ENCODE measurements around the gene GTSE1.

Gene GTSE1

DNA sequence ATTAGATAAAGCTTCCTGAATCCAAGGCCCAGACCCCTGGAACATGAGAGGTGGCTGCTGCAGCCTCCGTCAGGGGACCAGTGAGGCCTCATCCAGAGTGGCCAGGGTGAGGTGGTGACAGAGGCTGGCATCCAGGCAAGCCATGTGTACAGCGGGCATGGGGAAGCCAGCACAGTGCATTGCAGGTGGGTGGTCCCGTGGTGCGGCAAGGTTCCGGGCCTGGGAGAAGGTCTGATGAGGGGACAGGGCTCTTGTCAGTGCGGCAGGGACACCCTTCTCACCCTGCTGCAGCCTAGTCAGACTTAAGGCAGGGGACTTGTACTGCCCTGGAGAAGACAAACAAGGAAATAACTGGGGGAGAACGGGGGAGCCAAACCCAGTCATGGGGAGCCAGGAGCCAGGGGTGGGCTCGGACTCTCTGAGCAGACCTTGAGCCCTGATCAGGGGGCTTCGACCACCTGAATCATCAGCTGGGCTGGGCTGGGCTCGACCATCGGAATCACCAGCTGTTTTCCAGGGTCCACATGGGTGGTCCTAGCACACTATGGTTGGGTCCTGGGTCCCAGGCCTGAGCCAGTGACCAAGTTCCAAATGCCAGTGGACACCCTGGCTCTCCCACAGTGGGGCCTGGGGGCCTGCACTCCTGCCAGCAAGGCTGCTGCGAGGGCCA lies 23.8 kb upstream of the GTSE1 start:
- intact Hi-C loops (cut with DNase I) = no loop called here
- peak in 2 of 42 donors; percentile 2 to 12 for DNase-seq

DNA sequence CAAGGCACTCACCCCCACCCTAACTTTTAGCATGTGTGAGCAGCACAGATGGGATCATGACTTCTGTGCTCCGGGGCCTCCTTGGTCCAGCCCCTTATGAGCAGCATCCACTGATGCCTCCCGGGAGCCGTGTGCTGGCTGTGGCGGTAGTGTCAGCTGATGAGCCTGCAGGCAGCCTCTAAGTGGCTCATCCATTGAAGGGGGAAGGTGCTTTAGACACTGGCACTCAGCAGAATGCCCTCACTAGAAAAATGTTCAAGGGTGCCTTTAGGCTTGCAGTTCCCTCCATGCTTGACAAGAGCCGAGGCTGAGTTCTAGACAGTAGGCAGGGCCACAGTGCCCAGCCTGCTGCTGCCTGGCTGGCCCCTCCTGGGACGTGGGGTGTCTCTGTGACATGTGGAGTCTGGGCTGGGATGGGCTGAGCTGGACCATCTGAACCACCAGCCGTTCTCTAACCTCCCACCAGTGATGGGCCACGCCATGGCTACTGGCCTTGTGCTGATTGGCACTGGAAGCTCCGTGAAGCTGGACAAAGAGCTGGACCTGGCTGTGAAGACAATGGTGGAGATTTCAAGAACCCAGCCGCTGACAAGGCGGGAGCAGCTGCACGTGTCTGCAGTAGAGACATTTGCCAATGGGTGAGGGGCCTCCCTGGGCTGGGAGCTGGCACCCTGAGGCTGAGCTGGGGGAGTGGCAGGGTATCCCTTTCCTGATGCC lies 23.1 kb upstream of the GTSE1 start:
- peak in 1 of 42 donors; percentile 15 for DNase-seq
- intact Hi-C loops (cut with DNase I) = no loop called here

DNA sequence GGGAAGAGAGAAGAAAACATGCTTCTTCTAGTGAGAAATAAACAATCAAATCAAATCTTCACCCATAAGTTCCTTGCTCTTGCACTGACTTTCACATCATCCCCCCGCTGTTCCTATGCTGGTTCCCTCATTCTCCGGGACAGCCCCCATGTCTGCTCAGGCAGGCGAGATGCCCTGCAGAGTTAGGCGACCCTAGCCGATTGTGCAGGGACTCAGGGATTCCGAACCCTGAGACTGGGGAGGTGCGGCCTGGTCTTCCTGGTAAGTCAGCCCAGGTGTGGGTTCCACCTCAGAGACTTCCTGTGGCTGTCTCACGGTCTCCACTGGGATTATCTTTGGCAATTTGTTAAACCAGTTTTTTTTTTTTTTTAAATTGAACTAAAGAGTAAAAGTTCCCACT lies 22.3 kb upstream of the GTSE1 start:
- intact Hi-C loops (cut with DNase I) = no loop called here
- DNase-seq = no peak

DNA sequence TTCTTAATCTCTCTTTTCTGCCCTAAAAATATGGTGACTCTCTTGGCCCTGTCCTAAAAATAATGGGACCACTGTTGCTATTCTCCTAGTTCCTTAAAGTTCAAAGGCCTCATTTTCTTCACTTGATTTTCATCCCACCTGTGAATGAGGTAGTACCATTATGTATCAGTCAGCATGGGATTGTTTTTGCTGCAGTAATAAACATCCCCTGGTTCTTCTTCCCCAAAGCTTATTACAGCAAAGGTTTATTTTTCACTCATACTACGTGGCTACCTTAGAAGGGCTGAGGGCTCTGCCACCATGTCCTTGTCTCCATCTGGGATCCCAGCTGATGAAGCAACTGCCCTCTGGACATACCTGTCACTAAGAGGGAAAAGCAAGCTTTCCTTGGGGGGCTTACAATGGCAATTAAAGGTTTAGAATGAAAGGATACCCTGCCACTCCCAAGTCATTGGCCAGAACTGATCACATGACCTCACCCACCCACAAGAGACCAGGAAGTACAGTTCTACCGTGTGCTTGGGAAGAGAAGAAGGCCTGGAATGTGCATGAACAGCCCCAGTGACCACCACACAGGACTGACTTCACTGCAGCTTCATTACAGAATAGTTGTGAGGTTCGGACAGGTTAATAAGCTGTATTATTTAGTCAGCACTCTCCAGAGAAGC lies 21.1 kb upstream of the GTSE1 start:
- intact Hi-C loops (cut with DNase I) = no loop called here
- no peak for DNase-seq

DNA sequence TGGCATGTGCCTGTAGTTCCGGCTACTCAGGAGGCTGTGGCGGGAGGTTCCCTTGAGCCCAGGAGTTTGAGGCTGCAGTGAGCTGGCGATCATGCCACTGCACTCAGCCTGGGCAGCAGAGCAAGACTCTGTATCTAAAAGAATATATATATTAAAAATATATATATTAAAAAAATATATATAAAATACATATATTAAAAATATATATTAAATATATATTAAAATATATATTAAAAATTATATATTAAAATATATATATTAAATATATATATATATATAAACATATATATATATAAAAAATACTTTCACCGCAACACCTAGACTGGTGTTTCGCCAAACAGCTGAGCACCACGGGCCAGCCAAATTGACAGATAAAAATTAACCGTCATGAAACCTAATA lies 20.1 kb upstream of the GTSE1 start:
- intact Hi-C loops (cut with DNase I) = no loop called here
- peak in 1 of 42 donors; percentile 10 for DNase-seq

DNA sequence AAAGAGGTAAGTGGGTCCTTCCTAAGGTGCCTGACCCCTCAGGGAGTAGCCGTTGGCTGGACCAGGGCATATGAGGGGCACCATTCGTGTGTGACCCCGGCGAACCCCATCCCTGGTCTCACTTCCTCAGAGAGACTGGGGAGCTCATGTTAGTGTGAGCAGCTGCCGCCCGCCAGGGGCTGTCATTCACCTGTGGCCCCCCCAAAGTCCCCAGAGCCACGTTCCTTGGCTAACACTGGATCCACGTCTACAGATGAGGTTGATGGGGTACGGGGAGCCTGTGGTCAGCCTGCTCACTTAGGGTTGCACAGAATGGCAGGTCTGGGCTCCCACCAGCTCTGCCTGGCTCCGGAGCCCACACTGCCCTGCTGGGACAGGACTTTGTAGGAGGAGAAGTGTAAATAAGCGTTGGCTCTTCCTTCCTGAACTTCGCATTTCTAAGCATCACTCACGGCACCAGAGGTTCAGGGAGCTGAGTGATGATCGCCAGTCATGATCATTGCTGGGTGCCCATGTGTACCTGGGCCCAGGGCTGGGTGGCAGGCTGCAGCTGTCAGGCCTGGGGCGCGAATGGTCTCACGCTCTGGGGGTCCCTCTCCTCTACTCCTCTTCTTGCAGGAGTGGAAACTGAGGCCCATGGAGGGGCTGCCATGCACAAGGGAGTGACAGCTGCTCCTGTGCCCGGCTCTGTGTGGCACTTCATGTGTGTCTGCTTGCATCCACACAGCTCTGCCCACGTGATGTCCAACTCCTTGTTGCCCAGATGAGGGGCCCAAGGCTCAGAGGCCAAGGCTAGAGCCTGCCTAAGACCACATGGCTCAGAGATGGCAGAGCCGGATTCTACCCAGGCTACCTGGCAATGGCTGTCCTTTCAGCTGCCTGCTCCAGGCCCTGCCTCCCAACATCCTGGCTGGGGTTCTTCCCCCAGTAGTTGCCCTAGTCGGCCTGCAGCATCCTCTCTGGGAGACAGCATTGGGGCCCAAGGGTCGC lies 17.7 kb upstream of the GTSE1 start:
- intact Hi-C loops (cut with DNase I) = no loop called here
- DNase-seq = no peak

DNA sequence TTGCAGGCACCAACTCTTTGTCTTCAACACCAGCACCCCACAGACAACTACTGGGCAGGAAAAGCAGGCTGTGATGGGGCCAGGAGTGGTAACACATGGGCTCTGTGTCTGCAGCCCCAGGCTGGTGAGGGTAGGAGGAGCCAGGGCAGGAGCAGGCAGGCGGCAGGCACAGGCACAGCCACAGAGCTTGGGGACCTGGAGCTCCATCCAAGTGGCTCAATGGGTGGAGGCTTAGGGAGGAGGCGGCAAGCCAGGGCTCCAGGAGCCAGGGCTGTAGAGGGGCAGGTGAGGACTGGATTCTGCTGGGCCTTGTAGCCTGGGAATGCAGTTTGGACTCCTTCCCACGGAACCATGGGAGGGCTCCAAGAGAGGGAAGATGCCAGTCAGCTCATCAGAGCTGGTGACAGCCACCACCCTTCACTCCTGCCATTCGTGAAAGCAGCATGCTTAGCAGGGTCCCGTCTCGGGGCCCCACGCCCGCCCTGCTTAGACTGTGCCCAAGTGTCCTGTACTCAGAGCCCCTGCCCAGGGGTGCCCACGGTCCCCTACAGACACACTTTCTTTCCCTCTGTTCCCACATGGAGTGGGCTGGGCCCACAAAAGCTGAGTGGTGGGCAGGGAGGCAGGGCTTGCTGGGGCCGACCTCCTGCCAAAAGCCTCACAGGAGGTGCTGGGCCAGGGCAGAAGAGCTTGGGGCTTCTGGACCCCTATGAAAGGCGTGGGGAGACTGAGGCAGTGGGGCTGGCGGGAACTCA lies 16.4 kb upstream of the GTSE1 start:
- intact Hi-C loops (cut with DNase I) = no loop called here

DNA sequence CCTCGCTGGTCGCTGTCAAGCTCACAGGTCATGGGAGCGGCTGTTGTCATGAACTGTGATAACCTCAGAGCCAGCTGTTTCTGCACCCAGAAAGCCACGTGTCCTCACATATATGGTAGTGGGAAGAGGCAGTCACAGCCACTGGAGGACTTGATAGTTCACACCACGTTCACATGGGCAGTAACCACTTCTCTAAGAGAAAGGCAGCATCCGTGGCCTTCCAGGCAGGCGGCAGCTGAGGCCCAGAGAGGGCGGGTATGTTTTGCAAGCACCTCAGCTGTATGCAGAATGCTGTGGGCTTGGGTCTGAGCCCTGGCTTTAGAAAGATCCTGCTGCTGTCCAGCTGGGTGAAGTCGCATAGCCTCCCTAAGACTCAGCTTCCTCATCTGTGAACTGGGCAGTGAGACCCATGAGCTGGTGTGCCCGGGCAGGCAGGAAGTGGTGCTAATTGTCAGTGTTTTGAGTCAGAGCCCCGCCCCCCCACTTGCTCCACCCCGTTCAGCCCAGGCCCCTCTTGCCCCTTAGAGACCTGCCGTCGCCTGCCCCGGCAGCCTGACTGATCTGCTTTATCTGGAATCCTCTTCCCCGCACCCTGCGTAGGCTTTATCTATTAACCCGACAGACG lies 15.6 kb upstream of the GTSE1 start:
- intact Hi-C loops (cut with DNase I) = no loop called here
- peak in 36 of 42 donors; percentile 23 to 77 (median 54) for DNase-seq

More for the DNA sequence above, 16.4 kb upstream of the GTSE1 start:
- no peak for DNase-seq

DNA sequence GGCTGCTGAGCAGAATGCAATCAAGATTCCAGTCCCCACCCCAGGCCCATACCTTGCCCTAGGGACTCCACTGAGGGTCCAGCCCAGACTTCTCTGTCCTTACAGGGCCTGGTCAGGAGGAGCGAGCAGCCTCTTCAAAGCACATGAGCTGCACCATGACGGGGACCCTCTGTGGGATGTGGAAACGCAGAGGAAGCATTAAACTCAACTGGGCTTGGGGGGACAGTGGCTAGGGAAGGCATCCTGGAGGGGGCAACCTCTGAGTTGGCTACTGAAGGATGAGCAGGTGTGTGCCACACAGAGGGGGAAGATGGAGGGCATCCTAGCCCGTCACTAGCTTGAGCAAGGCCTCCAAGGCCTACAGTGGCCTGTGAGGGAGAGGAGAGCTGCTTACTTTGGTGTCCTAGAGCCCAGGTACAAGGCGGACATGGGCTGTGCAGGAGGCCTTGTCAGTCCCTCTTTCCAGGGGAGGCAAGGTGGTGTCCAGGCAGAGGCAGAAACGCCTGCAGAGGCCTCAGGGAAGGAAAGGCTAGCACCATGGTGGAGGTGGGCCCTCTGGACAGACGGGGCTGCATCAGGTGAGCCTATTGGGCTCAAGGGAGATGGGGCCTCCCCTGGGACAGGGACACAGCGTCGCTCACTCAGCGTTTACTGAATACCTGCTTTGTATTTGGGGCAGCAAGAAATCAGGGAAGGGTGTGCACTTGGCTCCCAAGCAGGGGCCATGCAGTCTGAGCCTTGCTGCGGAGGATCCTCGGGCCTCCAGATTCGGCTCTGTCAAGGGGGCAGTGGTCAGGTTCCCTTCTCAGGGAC lies 14.6 kb upstream of the GTSE1 start:
- intact Hi-C loops (cut with DNase I) = no loop called here
- no peak for DNase-seq

DNA sequence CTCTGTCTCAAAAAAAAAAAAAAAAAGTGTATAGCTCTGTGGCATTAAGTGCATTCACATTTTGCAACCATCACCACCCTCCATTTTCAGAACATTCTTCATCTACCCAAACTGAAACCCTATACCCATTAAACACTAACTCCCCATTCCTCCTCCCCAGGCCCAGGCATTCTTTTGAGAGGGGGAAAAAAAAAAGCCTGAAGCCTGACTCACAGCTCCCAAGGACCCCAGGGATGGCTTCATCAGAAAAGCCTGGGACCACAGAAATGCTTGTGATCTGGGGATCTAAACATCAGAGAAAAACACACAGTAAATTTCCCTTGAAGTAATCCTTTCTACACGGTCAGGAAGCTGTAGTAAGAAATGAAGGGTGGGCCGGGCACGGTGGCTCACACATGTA lies 10.7 kb upstream of the GTSE1 start:
- intact Hi-C loops (cut with DNase I) = no loop called here
- DNase-seq = no peak

DNA sequence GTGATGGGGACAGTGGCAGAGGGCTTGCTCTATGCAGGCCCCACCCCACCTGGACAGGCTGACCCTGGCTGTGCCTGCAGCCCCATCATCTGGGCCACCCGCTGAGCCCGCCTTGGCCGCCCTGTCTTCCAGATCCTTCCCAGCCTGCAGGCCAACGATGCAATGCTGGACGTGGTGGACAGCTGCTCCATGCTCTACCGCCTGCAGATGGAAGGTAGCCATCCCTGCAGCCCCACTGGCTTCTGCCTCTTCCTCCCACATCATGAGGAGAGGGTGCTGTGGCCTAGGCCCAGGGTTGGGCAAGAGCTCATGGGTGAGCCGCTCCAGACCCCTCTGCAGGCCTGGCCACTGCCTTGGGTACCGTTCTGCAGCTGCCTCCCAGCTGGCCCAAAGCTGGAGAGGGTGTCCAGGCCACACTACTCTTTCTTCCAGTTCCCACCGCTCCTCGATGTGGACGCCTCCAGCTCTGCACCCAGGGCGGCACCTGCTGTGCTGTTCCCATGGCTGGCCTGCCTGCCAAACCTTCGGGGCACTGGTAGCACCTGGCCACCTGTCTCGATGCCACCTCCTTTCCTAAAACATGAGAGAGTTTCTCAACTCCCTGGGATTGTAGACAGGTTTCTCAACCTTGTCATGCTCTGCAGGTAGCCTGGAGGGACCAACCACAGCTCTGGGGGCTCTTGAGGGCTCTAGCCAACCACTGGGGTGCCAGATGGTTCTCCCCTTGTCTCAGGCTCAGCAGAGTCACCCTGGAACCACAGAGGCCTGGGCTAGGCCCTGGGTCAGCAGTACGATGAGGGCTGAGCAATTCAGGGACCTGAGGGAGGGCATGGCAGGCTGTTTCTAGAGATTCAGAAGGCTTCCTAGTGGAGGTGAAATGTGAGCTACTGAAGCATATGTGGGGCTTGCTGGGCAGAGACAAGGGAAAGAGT lies 9.5 kb upstream of the GTSE1 start:
- no peak for DNase-seq
- intact Hi-C loops (cut with DNase I) = no loop called here

DNA sequence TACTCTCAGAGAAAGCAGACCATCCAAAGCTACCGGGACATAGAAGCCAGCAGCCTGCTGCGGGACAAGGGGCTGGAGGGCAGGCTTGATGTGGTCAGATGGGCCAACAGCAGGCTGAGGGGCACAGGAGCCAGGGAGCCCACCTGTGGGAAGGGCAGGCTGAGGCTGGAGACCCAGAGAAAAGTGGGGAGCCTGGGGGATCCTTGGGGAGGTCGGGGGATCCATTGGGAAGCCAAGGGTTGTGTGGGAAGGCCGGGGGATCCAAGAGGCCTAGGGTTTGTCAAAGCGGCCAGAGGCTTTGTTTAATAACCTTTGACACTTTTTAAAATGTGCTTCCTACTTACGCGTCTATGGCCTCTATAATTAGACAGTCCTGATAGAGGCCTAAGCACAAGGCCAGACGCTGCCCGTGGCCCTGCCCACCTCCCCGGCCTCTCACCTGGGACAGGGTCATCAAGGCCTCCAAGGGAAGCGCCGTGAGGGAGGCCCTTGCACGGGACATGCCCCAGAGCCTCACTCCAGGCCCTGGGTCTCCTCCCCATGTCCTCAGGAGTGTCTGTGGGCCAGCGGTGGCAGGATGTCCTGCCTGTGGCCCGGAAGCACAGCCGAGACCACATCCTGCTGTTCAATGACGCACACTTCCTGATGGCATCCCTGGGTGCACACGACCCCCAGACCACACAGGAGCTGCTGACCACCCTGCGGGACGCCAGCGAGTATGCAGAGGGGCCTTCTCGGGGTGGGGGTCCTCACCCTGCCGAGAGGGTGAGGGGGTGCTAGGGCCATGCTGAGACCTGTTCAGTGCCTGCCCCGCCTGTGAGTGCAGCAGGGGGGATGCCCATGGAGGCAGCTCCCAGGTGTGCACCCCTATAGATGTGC lies 8.6 kb upstream of the GTSE1 start:
- peak in 1 of 42 donors; percentile 37 for DNase-seq
- intact Hi-C loops (cut with DNase I) = no loop called here

DNA sequence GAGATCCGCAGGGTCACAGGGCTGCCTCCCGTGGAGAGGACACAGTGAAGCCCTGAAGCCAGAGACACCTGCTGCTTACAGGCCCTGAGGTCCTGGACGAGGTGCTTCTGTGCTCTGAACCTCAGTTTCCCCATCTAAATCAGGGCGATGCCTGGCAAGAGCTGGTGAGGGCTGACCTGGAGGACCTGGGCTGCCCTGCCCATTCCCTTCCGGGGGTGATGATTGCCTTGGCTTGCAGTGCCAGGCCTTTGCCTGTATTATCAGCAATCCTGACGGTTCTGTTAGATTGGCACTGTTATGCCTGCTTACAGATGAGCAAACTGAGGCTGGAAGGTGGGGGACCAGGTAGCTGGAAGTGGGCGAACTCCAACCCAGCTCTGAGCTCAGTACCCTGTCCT lies 7.8 kb upstream of the GTSE1 start:
- DNase-seq = no peak
- intact Hi-C loops (cut with DNase I) = no loop called here

DNA sequence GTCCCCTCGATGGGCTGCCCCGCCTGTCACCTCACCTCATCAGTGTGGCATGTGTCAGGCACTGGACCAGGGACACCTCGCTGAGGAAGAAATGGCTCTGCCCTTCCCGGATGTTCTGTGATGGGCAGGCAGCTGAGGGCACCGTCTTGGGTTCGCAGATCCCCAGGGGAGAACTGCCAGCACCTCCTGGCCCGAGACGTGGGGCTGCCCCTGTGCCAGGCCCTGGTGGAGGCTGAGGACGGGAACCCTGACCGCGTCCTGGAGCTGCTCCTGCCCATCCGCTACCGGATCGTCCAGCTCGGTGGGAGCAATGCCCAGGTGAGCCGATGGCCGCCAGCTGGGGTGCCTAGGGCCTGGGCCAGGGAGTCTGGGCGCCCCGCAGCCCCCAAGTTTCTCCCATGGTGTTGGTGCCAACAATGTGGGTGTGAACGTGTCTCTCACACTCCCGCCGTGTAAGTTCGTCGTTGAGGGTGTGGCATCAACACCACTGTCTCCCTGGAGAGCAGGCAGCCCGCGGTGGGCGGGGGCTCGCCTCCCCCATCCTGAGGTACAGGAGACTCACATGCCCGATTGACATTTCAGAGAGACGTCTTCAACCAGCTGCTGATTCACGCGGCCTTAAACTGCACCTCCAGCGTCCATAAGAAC lies 7.3 kb upstream of the GTSE1 start:
- intact Hi-C loops (cut with DNase I) = no loop called here
- no peak for DNase-seq

Data from head of caudate nucleus (tissue), 42 donors.